Measurements from ENCODE around the gene NMNAT2.

Gene NMNAT2

DNA sequence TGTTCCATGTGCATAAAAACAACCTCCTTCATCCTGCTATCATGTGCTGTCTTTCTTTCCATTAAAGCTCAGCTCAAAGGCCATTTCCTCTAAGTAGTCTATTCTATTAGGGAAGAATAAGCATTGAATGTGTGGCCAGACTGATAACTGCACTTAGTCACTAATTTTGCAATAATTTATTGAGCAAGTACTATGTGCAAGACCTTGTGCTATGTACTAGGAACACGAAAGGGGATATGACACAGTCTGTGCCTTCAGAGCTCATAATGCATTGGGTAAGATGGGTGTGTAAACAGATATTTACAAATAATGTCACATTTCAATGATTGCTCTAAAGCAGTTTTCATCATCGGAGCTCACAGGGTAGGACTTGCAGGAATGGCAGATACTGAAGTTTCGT lies 54.2 kb downstream of the NMNAT2 start:
- FAIRE-seq, result no peak

GRCh38 chr1:183361081-183361480 lies 57.1 kb downstream of the NMNAT2 start:
- FAIRE-seq, result no peak

- no peak for FAIRE-seq
Observed at GRCh38 chr1:183360473-183360872, 57.7 kb downstream of the NMNAT2 start.

- FAIRE-seq, result no peak
Observed at GRCh38 chr1:183356534-183357182, 61.5 kb downstream of the NMNAT2 start.

- no peak for FAIRE-seq
Observed at GRCh38 chr1:183355797-183356196, 62.4 kb downstream of the NMNAT2 start.

GRCh38 chr1:183355181-183355580 lies 63.0 kb downstream of the NMNAT2 start:
- FAIRE-seq, result no peak

- no peak for FAIRE-seq
Observed at GRCh38 chr1:183353597-183353996, 64.6 kb downstream of the NMNAT2 start.

- FAIRE-seq, result no peak
Observed at GRCh38 chr1:183349201-183349711, 68.9 kb downstream of the NMNAT2 start.

- FAIRE-seq, result no peak
Observed at GRCh38 chr1:183346276-183346732, 71.9 kb downstream of the NMNAT2 start.

DNA sequence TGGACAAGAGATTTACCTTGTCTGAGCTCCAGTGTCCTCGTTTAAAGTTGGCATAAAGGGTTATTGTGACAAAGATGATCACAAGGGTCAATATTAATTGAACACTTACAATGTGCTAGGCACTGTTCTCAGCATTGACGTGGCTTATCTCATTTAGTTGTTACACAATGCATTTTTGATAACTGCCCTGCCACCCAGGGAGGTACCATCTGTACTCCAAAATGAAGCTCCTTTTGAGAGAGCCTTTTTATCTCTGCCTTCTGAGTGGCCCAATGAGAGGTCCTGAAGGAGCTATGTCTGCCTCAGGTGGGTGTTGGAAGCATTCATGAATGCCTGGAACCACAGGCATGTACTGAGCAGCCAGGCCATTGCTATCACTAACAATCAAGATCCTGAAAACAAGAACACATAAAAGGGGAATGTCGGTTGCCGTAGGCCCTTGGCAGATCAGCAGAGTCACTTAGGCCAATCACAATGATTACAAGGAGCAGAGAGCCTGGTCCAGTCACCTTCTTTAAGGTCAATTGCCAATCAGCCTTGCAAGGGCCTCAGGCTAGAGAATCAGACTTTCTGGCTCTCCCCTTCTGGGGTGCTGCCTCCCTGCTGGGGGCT lies 78.5 kb downstream of the NMNAT2 start:
- FAIRE-seq, result no peak

DNA sequence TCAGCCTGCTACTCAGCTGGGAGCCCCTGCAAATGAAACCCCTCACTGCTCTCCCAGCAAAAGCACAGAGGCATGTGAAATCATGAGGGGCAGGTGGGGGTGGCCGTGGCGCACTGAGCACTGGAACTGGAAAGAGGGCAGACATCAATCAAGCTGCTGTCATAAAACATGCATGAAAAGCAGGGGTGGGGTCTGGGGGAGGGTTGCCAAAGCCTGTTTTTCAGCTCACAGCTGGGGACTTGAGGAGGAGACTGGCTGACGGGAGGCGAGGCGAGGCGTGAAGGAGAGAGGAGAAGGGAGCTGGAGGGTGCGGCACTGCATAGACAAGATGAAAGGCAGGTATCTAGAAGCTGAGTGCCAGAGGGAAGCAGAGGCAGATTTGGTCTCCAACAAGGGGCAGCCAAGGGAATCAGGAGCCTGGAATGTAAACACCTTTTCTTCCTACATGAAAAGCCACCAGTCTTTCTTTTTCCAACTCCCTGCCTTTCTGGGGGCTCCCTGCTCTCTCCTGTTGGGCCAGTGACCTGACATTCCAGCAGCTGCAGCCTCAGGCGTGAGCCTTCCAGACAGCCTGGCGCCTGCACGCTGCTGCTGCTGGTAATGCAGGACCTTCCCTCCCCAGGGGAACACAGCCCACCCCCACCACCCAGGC lies 87.0 kb downstream of the NMNAT2 start:
- FAIRE-seq, result no peak

DNA sequence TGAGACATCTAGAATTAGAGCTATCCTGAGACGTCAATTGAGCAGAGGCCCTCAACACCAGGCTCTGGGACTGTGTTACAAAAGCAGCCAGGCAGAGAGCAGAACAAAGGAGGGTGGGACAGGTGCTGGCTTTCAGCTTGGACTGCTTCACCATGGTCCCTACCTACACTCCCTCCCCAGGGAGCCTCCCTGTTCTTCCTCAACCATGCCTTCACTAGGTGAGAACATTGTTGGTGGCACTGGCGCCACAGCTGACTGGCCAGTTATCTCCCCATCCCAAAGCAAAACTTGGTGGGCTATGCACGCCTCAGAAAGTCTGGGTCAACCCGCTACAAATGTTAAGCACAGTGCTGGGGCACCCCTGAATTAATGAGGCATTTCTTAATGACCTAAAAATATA lies 87.8 kb downstream of the NMNAT2 start:
- FAIRE-seq, result no peak

DNA sequence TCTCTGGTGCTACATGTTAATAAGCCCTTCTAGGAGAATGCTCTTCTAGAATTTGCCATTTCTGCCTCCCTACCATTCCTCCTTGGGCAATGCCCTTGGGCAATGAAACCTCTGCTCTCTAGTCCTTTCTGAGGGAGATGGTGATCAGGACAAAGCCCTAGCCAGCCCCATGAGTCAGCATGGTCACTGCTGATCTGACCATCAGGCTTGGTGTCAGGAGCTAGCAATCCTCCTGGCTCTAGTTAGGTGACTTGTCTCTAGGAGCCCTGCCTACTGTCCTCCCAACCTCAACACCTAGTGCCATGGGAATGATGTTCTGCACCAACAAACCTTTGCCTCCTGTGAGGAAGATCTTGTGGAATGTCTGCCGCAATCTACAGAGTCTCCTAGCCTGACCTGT lies 89.8 kb downstream of the NMNAT2 start:
- FAIRE-seq, result no peak

DNA sequence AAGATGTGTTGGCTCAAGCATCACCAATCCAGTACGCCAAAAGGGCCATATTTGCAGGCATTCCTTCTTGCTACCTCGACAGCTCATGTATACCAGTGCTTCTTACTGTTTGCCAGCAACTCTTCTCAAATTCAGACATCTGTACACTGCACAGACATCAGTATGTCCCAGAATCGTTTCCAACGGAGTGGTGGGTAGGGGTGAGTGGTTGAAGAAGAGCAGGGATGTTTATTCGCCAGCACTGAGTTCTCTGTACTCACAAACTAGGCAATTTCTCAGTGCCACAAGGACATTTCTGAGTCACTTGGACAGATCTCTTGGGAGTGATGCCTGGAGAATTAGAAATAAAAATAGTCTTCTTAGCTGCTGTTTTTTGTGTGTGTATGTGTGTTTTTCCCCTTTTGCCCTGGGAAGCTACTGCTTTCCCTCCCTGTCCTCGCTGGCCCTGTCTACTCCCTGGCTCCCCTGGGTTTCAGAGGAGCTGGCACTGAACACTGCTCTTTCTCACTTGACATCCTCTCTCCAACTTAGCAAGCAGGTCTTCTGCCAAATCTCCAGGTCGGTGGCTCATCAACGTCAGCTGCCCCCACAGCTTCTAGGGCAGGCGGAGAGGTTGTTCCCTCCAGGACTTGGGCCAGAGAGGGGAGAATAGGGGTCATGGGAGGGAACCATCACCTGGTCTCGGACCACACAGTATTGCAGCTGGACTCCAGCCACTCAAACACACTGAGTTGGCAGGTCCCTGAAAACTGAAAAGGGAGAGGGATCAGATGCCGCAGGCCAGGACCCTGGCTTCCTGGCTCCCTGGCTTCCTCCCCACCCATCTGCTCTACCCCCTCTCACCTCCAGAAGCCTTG lies 90.5 kb downstream of the NMNAT2 start:
- FAIRE-seq, result no peak

GRCh38 chr1:183323849-183324683 lies 94.1 kb downstream of the NMNAT2 start:
- FAIRE-seq, result no peak

GRCh38 chr1:183319606-183320005 lies 98.6 kb downstream of the NMNAT2 start:
- FAIRE-seq, result no peak

DNA sequence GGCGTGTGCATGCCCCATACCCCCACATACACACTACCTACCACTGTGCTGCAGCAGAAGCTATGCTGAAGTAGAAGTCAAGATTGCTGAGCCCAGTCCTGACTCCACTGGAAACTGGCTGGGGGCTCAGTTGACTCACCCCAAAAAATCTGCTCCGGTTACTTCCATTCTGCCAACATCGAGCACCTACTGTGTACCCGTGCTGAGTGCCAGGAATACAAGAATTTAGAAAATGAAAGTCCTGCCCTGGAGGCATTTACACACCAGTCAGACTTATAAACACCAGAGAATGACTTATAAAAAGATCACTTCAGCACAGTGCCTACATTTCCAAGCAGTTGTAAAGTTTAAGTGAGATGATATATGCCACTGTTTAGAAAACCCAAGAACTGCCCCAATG lies 99.1 kb downstream of the NMNAT2 start:
- no peak for FAIRE-seq

GRCh38 chr1:183318433-183318832 lies 99.7 kb downstream of the NMNAT2 start:
- no peak for FAIRE-seq

DNA sequence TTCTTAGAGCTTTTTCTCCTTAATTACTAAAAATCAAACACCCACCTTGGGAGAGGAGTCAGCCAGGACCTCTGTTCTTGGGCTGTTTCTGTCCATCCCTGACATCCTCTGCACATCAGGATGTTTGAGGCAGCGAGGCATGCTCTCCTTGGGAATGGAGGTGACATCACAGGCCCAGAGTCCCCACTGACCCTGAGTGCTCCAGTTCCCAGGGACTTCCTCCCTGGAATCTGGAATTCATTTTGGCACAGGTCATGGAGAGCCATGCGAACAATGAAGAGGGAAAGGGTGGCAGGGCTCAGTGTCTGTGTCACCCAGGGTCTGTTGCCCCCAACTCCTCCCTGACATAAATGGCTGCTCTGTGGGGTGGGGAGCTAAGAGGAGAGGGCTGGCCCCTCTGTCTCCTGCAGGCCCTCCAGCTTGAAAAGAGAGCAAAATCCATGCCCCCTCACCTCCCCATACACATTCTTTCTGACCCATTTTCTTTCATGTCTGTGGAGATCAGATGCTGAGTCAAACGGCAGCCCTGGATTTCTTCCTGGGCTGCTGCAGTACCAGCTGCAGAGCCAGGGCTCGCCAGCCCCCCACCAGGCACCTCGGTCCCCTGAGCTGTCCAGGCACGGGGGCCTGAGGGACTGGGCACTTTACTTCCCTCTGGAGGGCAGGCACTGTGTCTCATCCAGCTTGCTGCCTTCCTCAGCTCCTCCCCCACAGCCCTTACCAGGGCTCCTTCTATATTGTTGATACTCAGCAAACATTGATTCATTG lies 102.0 kb downstream of the NMNAT2 start:
- no peak for FAIRE-seq

DNA sequence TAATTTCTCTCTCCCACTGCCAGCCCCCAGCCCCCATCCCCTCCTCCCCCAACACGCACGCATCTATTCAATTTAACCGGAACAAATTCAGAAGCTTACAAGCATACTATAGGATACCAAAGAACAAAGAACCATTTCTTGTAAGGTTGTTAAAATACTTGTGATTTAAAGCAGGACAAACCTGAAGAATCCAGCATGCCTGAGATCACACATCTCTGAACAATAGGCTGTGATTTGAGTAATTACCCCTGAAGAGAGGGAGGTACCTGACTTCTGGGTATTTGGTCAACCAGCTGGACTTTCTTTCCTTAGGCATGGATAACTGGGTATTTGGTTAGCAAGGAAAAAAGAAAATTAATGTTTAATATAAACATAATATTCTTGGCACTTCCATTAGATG lies 105.1 kb downstream of the NMNAT2 start:
- no peak for FAIRE-seq

GRCh38 chr1:183310753-183311479 lies 107.3 kb downstream of the NMNAT2 start:
- no peak for FAIRE-seq
